ENCODE data around the gene GGNBP2.
A peak's percentile ranks its signal among the peaks of the same experiment; 100 is the strongest.

GGNBP2 gene

GRCh38 chr17:36540696-36541095 is 4.0 kb upstream of the GGNBP2 start:
- H3K4me3 ChIP-seq (ENCODE audit: low read length in 2 of 2): no peak overlapping the region
- H3K4me1 ChIP-seq (ENCODE audit: control insufficient read depth, insufficient read depth, low read length): peaks cover 13% of the 10 kb centered on the region
- H3K27ac ChIP-seq (ENCODE audit: low read length): no peak overlapping the region
- no peaks in the 10 kb centered on the region for H3K36me3 ChIP-seq (ENCODE audit: control insufficient read depth in 2 of 2, insufficient read depth in 2 of 2, low read length in 2 of 2)
- no peaks in the 10 kb centered on the region for H3K9me3 ChIP-seq (ENCODE audit: control insufficient read depth in 2 of 2, low read length in 2 of 2)
- H3K9ac ChIP-seq (ENCODE audit: low read length in 2 of 2): no peak overlapping the region
- H3K27me3 ChIP-seq (ENCODE audit: control insufficient read depth in 1 of 2, insufficient read depth in 2 of 2, low read length in 2 of 2): no peaks in the 10 kb centered on the region

DNA sequence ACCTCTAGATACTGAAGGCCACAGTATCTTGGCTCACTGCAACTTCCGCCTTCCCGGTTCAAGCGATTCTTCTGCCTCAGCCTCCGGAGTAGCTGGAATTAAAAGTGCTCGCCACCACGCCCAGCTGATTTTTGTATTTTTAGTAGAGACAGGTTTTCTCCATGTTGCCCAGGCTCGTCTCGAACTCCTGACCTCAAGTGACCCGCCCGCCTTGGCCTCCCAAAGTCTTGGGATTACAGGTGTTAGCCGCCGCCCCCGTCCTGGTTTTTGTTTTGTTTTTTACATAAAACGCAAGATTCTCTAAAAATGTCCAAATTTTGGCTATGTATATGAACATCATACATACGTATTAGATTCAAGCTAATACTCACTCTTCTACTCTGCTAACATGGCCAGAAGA is 2.0 kb upstream of the GGNBP2 start:
- no peak overlapping the region for H3K9ac ChIP-seq (ENCODE audit: low read length in 2 of 2)
- H3K27me3 ChIP-seq (ENCODE audit: control insufficient read depth in 1 of 2, insufficient read depth in 2 of 2, low read length in 2 of 2): no peaks in the 10 kb centered on the region
- H3K4me3 ChIP-seq (ENCODE audit: low read length in 2 of 2): no peak overlapping the region
- no peak overlapping the region for H3K27ac ChIP-seq (ENCODE audit: low read length)
- H3K9me3 ChIP-seq (ENCODE audit: control insufficient read depth in 2 of 2, low read length in 2 of 2): no peaks in the 10 kb centered on the region
- no peaks in the 10 kb centered on the region for H3K36me3 ChIP-seq (ENCODE audit: control insufficient read depth in 2 of 2, insufficient read depth in 2 of 2, low read length in 2 of 2)
- H3K4me1 ChIP-seq (ENCODE audit: control insufficient read depth, insufficient read depth, low read length): peaks cover 27% of the 10 kb centered on the region

DNA sequence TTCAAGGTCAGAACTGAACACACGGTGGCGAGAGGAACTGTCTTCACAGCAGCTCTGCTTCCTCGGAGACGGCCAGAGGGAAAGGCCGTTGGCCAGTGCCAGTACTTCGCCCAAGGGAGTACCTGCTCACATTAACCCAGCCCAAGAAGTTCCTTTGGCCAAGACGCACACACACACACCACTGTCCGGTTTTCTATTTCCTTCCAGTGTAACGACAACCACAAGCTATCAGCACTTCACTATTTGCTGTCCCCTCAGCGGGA is 744 bp upstream of the GGNBP2 start:
- Histone ChIP-seq H3K27me3 (ENCODE audit: control insufficient read depth in 1 of 2, insufficient read depth in 2 of 2, low read length in 2 of 2) (no peaks in the 10 kb centered on the region), H3K36me3 (ENCODE audit: control insufficient read depth in 2 of 2, insufficient read depth in 2 of 2, low read length in 2 of 2) (no peaks in the 10 kb centered on the region), H3K9me3 (ENCODE audit: control insufficient read depth in 2 of 2, low read length in 2 of 2) (no peaks in the 10 kb centered on the region), H3K9ac (ENCODE audit: low read length in 2 of 2) (peak overlapping the region; percentile 94 to 99), H3K27ac (ENCODE audit: low read length) (peak overlapping the region; percentile 99), H3K4me1 (ENCODE audit: control insufficient read depth, insufficient read depth, low read length) (peaks cover 32% of the 10 kb centered on the region), H3K4me3 (ENCODE audit: low read length in 2 of 2) (peak overlapping the region; percentile 75 to 98)

DNA sequence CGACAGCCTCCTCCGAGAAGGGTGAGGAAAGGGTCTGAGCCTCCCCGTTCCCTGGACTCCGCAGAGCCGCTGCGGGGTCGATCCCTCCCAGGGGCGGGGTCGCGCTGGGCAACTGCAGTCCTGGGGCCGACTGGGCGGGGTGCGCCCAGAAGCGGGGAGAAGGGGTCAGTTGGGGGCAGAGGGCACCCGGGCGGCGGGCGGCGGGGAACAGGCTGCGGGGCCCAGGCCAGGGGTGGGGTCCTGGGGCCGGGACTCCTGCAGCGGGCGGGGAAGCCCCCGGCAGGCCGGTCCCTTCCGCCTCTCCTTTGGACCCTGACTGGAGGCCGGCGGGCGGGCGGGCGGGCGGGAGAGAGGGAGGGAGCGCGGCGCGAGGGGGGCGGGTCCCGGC is 352 bp downstream of the GGNBP2 start:
- Histone ChIP-seq H3K27ac (ENCODE audit: low read length) (peak overlapping the region; percentile 99), H3K36me3 (ENCODE audit: control insufficient read depth in 2 of 2, insufficient read depth in 2 of 2, low read length in 2 of 2) (no peaks in the 10 kb centered on the region), H3K9me3 (ENCODE audit: control insufficient read depth in 2 of 2, low read length in 2 of 2) (no peaks in the 10 kb centered on the region), H3K9ac (ENCODE audit: low read length in 2 of 2) (peak overlapping the region; percentile 94 to 98), H3K4me1 (ENCODE audit: control insufficient read depth, insufficient read depth, low read length) (peaks cover 32% of the 10 kb centered on the region), H3K4me3 (ENCODE audit: low read length in 2 of 2) (peak overlapping the region; percentile 86 to 98), H3K27me3 (ENCODE audit: control insufficient read depth in 1 of 2, insufficient read depth in 2 of 2, low read length in 2 of 2) (no peaks in the 10 kb centered on the region)

DNA sequence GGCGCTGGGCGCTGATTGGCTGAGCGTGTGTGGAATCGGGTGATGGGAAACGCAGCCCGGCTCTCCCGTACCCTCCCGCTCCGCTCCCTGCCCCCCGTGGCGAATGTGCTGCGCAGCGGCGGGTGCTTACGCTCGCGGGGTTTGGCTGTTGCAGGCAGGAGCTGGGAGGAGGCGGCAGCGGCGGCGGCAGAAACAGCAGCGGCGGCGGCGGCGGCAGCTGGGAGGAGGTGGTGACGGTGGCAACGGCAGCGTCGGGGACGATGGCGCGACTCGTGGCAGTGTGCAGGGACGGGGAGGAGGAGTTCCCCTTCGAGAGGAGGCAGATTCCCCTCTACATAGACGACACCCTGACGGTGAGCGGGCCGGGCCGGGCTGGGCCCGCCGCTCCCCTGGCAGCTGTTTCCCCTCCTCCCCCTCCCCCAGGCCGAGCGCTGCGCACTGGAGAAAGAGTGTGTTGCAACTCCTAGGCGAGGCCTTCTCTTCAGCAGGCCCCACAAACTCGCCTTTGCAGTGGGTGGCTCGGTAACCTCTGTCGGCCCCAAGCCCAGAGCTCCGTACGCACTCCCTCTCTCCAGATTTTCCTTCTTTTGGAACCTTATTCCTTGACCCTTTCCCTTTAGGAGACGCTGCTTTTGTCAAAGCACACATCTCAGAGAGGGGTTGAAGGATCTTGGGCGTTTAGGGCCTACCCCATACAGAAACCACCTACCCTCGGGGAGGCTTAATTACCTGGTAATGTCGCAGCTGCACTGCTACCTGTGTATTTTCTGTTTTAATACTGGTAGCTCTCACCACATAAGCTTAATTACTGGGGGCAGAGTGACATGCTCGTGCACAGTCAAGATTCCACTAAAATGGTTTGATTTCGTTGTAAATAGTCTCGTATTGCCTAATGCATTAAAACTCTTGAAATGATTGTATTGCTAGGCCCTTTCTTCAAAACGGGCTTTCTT is 1.0 kb downstream of the GGNBP2 start:
- Histone ChIP-seq H3K36me3 (ENCODE audit: control insufficient read depth in 2 of 2, insufficient read depth in 2 of 2, low read length in 2 of 2) (no peaks in the 10 kb centered on the region), H3K9me3 (ENCODE audit: control insufficient read depth in 2 of 2, low read length in 2 of 2) (no peaks in the 10 kb centered on the region), H3K4me3 (ENCODE audit: low read length in 2 of 2) (peak overlapping the region; percentile 85 to 98), H3K9ac (ENCODE audit: low read length in 2 of 2) (peak overlapping the region; percentile 90 to 96), H3K27ac (ENCODE audit: low read length) (peak overlapping the region; percentile 84), H3K27me3 (ENCODE audit: control insufficient read depth in 1 of 2, insufficient read depth in 2 of 2, low read length in 2 of 2) (no peaks in the 10 kb centered on the region), H3K4me1 (ENCODE audit: control insufficient read depth, insufficient read depth, low read length) (peaks cover 32% of the 10 kb centered on the region)

DNA sequence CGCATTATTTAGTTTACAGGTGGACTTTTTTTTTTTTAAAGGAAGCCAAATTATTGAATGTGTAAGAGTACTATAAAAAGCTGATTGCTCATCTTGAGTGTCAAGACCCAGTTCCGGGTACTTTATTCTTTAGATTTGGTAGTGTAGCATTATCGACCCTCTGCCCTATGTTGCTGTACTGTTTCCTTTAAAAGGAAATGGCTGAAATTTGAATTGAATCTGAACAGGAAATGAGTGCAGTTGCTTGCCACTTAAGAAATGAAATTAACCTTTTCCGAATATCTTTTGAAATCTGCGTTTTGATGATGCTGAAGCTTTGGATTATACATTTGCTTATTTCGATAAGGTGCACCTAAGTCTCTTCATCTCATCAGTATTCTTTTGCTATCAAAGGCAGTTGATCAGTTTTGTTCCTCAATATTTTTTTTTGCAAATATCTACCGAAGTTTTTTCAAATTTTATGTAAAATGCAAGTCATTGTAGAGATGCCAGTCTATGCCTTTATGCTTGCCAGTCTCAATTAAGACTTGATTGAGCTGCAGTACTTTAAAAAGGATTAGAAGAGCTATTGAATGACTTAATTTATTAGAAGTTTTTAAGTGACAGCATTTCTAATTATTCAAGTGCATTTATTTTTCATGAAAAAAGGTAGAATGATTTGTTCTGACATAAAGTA is 1.8 kb downstream of the GGNBP2 start:
- H3K27ac ChIP-seq (ENCODE audit: low read length): peak overlapping the region; percentile 84
- H3K36me3 ChIP-seq (ENCODE audit: control insufficient read depth in 2 of 2, insufficient read depth in 2 of 2, low read length in 2 of 2): no peaks in the 10 kb centered on the region
- H3K9me3 ChIP-seq (ENCODE audit: control insufficient read depth in 2 of 2, low read length in 2 of 2): no peaks in the 10 kb centered on the region
- H3K4me3 ChIP-seq (ENCODE audit: low read length in 2 of 2): peak overlapping the region; percentile 85 to 98
- peak overlapping the region; percentile 90 to 96 for H3K9ac ChIP-seq (ENCODE audit: low read length in 2 of 2)
- H3K27me3 ChIP-seq (ENCODE audit: control insufficient read depth in 1 of 2, insufficient read depth in 2 of 2, low read length in 2 of 2): no peaks in the 10 kb centered on the region
- H3K4me1 ChIP-seq (ENCODE audit: control insufficient read depth, insufficient read depth, low read length): peaks cover 32% of the 10 kb centered on the region

DNA sequence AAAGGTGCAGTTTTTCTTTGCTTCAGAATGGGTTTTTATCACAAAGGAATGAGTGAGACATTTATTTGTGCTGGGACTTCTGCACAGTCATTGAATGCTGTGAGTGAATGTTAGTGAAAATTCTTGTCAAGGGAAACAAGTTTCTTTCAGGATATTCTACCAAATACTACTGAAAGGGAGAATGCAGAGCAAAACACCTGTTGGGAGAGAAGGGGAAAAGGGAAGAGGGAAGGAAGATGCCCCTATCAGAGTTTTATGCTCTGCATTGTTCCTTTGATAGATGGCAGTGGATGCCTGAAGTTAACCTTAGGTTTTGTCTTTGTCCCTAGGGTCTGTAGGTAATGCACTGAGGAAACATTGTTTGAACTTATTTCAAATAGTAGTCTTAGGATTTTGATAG is 3.1 kb downstream of the GGNBP2 start:
- Histone ChIP-seq H3K4me1 (ENCODE audit: control insufficient read depth, insufficient read depth, low read length) (peaks cover 32% of the 10 kb centered on the region), H3K9me3 (ENCODE audit: control insufficient read depth in 2 of 2, low read length in 2 of 2) (no peaks in the 10 kb centered on the region), H3K27ac (ENCODE audit: low read length) (no peak overlapping the region), H3K4me3 (ENCODE audit: low read length in 2 of 2) (no peak overlapping the region), H3K36me3 (ENCODE audit: control insufficient read depth in 2 of 2, insufficient read depth in 2 of 2, low read length in 2 of 2) (no peaks in the 10 kb centered on the region), H3K27me3 (ENCODE audit: control insufficient read depth in 1 of 2, insufficient read depth in 2 of 2, low read length in 2 of 2) (no peaks in the 10 kb centered on the region), H3K9ac (ENCODE audit: low read length in 2 of 2) (peak overlapping the region in 1 of 2 donors; percentile 3)

DNA sequence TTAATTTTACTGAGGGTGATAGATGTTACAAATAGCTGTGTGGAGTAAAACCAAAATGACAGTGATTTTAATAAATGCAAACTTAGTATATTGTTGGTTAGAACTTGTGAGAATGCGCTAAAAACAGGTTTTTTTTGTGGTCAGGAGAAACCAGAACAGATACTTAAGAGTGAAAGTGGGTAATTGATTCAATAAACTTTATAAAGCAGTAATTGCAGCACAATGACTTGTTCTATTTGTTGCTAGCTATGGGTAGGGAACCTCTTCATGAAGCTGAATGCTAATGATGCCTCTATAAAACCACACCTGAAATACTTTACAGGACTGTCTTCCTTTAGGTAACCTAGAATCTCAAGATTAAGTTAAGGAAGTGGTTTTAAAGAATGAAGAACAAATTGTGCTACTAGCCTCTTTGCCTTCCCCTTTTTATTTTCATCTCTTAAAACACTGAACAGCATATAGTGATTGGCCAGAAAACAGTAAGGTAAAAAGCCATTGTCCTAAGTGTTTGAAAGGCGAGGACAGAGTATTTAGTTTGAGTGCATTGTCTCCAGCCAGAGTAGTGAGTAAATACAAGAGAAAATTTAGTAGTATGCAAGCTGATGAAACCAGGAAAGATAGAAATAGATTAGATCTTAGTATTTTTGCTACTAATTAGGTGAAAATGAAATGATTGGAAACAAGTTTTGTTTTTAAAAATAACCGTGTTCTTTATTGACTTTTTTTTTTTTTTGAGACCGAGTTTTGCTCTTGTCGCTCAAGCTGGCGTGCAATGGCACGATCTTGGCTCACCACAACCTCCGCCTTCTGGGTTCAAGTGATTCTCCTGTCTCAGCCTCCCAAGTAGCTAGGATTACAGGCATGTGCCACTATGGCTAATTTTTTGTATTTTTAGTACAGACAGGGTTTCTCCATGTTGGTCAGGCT is 6.0 kb downstream of the GGNBP2 start:
- H3K27ac ChIP-seq (ENCODE audit: low read length): no peak overlapping the region
- H3K27me3 ChIP-seq (ENCODE audit: control insufficient read depth in 1 of 2, insufficient read depth in 2 of 2, low read length in 2 of 2): no peaks in the 10 kb centered on the region
- no peak overlapping the region for H3K4me3 ChIP-seq (ENCODE audit: low read length in 2 of 2)
- no peak overlapping the region for H3K9ac ChIP-seq (ENCODE audit: low read length in 2 of 2)
- no peaks in the 10 kb centered on the region for H3K9me3 ChIP-seq (ENCODE audit: control insufficient read depth in 2 of 2, low read length in 2 of 2)
- peaks cover 0 to 5% of the 10 kb centered on the region in 2 donors for H3K36me3 ChIP-seq (ENCODE audit: control insufficient read depth in 2 of 2, insufficient read depth in 2 of 2, low read length in 2 of 2)
- H3K4me1 ChIP-seq (ENCODE audit: control insufficient read depth, insufficient read depth, low read length): peaks cover 19% of the 10 kb centered on the region

DNA sequence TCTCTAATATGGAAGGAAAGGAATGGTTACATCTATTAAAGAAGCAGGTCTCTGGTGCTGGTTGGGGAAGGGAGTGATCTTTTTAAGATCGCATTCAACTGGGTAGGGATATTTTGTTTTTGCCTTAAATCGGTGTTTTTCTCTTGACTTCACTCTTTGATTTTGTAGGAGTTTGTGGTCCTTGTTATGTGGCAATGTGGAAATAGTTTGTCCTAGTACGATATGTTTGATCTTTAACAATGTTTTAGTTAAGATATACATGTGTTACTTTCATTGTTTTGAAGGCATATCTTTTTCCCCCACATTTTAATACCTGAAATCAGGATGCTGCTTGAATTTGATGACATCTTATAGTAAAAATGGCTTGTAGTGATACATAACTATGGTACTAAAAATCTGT is 8.7 kb downstream of the GGNBP2 start:
- Histone ChIP-seq H3K9ac (ENCODE audit: low read length in 2 of 2) (no peak overlapping the region), H3K36me3 (ENCODE audit: control insufficient read depth in 2 of 2, insufficient read depth in 2 of 2, low read length in 2 of 2) (peaks cover 10 to 14% of the 10 kb centered on the region in 2 donors), H3K27ac (ENCODE audit: low read length) (no peak overlapping the region), H3K27me3 (ENCODE audit: control insufficient read depth in 1 of 2, insufficient read depth in 2 of 2, low read length in 2 of 2) (no peaks in the 10 kb centered on the region), H3K4me3 (ENCODE audit: low read length in 2 of 2) (no peak overlapping the region), H3K4me1 (ENCODE audit: control insufficient read depth, insufficient read depth, low read length) (no peaks in the 10 kb centered on the region), H3K9me3 (ENCODE audit: control insufficient read depth in 2 of 2, low read length in 2 of 2) (no peaks in the 10 kb centered on the region)

DNA sequence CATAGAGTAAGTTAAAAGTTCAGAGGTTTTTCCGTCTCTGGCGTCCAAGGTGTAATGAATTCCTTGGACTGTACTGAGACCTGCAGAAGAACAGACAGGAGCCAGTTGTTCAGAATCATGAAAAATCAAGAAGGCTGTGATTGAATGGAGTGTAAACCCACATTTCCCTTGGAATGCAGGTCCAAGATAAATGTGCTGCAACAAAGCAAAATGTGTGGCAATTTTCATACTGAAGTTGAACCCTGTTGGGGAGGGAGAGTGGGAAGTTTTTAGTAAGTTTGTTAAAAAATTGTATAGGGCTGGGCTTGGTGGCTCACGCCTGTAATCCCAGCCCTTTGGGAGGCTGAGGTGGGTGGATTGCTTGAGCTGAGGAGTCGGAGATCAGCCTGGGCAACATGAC is 21.4 kb downstream of the GGNBP2 start:
- no peak overlapping the region for H3K4me3 ChIP-seq (ENCODE audit: low read length in 2 of 2)
- no peaks in the 10 kb centered on the region for H3K4me1 ChIP-seq (ENCODE audit: control insufficient read depth, insufficient read depth, low read length)
- no peaks in the 10 kb centered on the region for H3K27me3 ChIP-seq (ENCODE audit: control insufficient read depth in 1 of 2, insufficient read depth in 2 of 2, low read length in 2 of 2)
- H3K9ac ChIP-seq (ENCODE audit: low read length in 2 of 2): no peak overlapping the region
- H3K27ac ChIP-seq (ENCODE audit: low read length): no peak overlapping the region
- no peaks in the 10 kb centered on the region for H3K9me3 ChIP-seq (ENCODE audit: control insufficient read depth in 2 of 2, low read length in 2 of 2)
- peaks cover 23 to 30% of the 10 kb centered on the region in 2 donors for H3K36me3 ChIP-seq (ENCODE audit: control insufficient read depth in 2 of 2, insufficient read depth in 2 of 2, low read length in 2 of 2)
